Endodermal cell (in vitro differentiated cells): ENCODE measurements around the gene BBS9. TPM values are rescaled to one million over a fixed set of nuclear protein-coding genes. Genes with fewer than 3 reads are reported as not detected.

ENCODE experiments used
- DNase-seq: peaks from one replicate; pipeline ENCODE4 v3.0.0-alpha.2; 2017
- H3K27ac ChIP-seq: 2 replicates; pipeline ENCODE4 v1.5.1; 2013; ENCODE audit warnings: mild to moderate bottlenecking, low read depth, low read length, moderate library complexity
- H3K27me3 ChIP-seq: 2 replicates; pipeline ENCODE4 v1.6.1; 2013; ENCODE audit warnings: mild to moderate bottlenecking, low read length, moderate library complexity; ENCODE audit not compliant: insufficient read depth, control insufficient read depth, poor library complexity, severe bottlenecking
- H3K36me3 ChIP-seq: 2 replicates; pipeline ENCODE4 v1.7.0; 2013; ENCODE audit warnings: mild to moderate bottlenecking, low read length, moderate library complexity; ENCODE audit not compliant: control insufficient read depth, insufficient read depth
- H3K4me1 ChIP-seq: one replicate; pipeline ENCODE4 v1.7.0; 2013; ENCODE audit warnings: low read length; ENCODE audit not compliant: control insufficient read depth, insufficient read depth
- H3K4me3 ChIP-seq: 2 replicates; pipeline ENCODE4 v1.5.1; 2013; ENCODE audit warnings: mild to moderate bottlenecking, low read length, moderate library complexity
- H3K9ac ChIP-seq: 2 replicates; pipeline ENCODE4 v1.6.1; 2013; ENCODE audit warnings: mild to moderate bottlenecking, low read length, moderate library complexity; ENCODE audit not compliant: poor library complexity, severe bottlenecking; ENCODE audit errors: extremely low read depth
- H3K9me3 ChIP-seq: 2 replicates; pipeline ENCODE4 v1.6.1; 2013; ENCODE audit warnings: mild to moderate bottlenecking, low read length, moderate library complexity; ENCODE audit not compliant: control insufficient read depth
- H3K27ac Mint-ChIP-seq: 2 replicates; pipeline ENCODE4 v1.8.0; 2020; ENCODE audit warnings: mixed read lengths
- H3K27me3 Mint-ChIP-seq: 2 replicates; pipeline ENCODE4 v1.8.0; 2021; ENCODE audit warnings: mild to moderate bottlenecking, mixed read lengths; ENCODE audit not compliant: insufficient read depth
- H3K36me3 Mint-ChIP-seq: 2 replicates; pipeline ENCODE4 v1.8.0; 2020; ENCODE audit warnings: low read depth, mixed read lengths
- H3K4me1 Mint-ChIP-seq: 2 replicates; pipeline ENCODE4 v1.8.0; 2020; ENCODE audit warnings: mixed read lengths
- H3K4me3 Mint-ChIP-seq: 2 replicates; pipeline ENCODE4 v1.8.0; 2020; ENCODE audit warnings: mild to moderate bottlenecking, moderate library complexity, mixed read lengths
- H3K9me3 Mint-ChIP-seq: 2 replicates; pipeline ENCODE4 v1.8.0; 2020; ENCODE audit warnings: mild to moderate bottlenecking, mixed read lengths
- WGBS, 2 experiments: methylation state at CpG; one replicate each; pipeline versions ENCODE4 v1.1.5 to v1.1.7; 2013; ENCODE audit warnings: missing lambda C conversion rate in 2 of 2, mixed read lengths in 1 of 2; ENCODE audit not compliant: insufficient coverage in 1 of 2, insufficient read length in 1 of 2; 5-methylcytosine and 5-hydroxymethylcytosine counted together
- total RNA-seq, 2 donors: library from RNA; stranded (reverse); fragmentation: NEBNext Ultra II Directional in 1 of 2; extraction: Animal tissue kit (Norgen Biotek cat#: 25700) in 1 of 2; gene quantifications; 2 replicates in 1 of 2; 3 replicates in 1 of 2; pipeline ENCODE4 v1.2.1, GENCODE V29; 2021
- TF ChIP-seq, protein P1 (sequence below): fragments of 200-600 bp; sonication (generic); conservative IDR thresholded peaks from 2 replicates; pipeline ENCODE4 v1.5.0; 2021; ENCODE audit warnings: antibody characterized with exemption, mild to moderate bottlenecking

The BBS9 gene
- total RNA-seq, 2 donors from 2014 or later, result 20.7 to 21.6 TPM

DNA sequence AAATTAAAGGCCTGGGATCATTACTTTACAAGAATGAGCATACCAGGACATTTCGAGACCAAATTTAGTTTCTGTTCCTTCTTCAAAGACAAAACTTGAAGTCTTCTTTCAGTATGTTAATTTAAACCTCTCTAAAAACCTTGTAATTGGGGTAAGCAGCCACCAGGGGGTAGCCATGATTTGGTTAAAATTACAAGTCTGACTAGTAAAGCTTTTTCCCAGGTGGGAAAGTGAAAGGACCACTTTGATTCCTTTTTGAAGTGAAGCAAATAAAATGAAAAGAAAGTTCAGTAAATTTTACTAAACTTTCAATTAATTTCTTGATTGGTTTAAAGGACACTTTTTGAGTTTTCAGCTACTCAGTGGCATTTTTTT, 294.3 kb downstream of the BBS9 start:
- Mint-ChIP-seq H3K27me3 (no peaks in the 10 kb centered on the region), H3K9me3 (no peaks in the 10 kb centered on the region), H3K4me1 (peaks cover 27% of the 10 kb centered on the region), H3K36me3 (no peaks in the 10 kb centered on the region), H3K4me3 (no peak overlapping the region), H3K27ac (no peak overlapping the region)
- no peaks in the 10 kb centered on the region for H3K27me3 ChIP-seq
- no peak overlapping the region for H3K9ac ChIP-seq
- H3K9me3 ChIP-seq, result no peaks in the 10 kb centered on the region
- TF ChIP-seq, protein P1, sequence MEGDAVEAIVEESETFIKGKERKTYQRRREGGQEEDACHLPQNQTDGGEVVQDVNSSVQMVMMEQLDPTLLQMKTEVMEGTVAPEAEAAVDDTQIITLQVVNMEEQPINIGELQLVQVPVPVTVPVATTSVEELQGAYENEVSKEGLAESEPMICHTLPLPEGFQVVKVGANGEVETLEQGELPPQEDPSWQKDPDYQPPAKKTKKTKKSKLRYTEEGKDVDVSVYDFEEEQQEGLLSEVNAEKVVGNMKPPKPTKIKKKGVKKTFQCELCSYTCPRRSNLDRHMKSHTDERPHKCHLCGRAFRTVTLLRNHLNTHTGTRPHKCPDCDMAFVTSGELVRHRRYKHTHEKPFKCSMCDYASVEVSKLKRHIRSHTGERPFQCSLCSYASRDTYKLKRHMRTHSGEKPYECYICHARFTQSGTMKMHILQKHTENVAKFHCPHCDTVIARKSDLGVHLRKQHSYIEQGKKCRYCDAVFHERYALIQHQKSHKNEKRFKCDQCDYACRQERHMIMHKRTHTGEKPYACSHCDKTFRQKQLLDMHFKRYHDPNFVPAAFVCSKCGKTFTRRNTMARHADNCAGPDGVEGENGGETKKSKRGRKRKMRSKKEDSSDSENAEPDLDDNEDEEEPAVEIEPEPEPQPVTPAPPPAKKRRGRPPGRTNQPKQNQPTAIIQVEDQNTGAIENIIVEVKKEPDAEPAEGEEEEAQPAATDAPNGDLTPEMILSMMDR, result peak; percentile 85
- 63 to 89% methylated on average over 1 of the region's 1 CpG for whole genome bisulfite sequencing, 2 experiments
- DNase-seq, result peak; percentile 81
- H3K36me3 ChIP-seq, result no peaks in the 10 kb centered on the region
- H3K4me1 ChIP-seq, result peaks cover 2% of the 10 kb centered on the region
- H3K4me3 ChIP-seq, result no peak overlapping the region
- no peak overlapping the region for H3K27ac ChIP-seq

- Mint-ChIP-seq H3K27me3 (no peaks in the 10 kb centered on the region), H3K27ac (peak overlapping the region; percentile 32), H3K9me3 (no peaks in the 10 kb centered on the region), H3K4me3 (no peak overlapping the region), H3K36me3 (no peaks in the 10 kb centered on the region), H3K4me1 (peaks cover 27% of the 10 kb centered on the region)
- peaks cover 2% of the 10 kb centered on the region for H3K4me1 ChIP-seq
- WGBS, 2 experiments, result 84 to 92% methylated on average over 5 of the region's 5 CpGs
- DNase-seq, result no peak
- no peaks in the 10 kb centered on the region for H3K9me3 ChIP-seq
- TF ChIP-seq, protein P1, result peak; percentile 25
- no peaks in the 10 kb centered on the region for H3K36me3 ChIP-seq
- H3K9ac ChIP-seq, result no peak overlapping the region
- no peak overlapping the region for H3K27ac ChIP-seq
- H3K27me3 ChIP-seq, result no peaks in the 10 kb centered on the region
- no peak overlapping the region for H3K4me3 ChIP-seq
Measured at GRCh38 chr7:33425395-33425794, 296.0 kb downstream of the BBS9 start.

GRCh38 chr7:33425929-33426678, 296.7 kb downstream of the BBS9 start:
- H3K27ac ChIP-seq, result no peak overlapping the region
- TF ChIP-seq, protein P1, result no peak

More at GRCh38 chr7:33425929-33426678, 296.7 kb downstream of the BBS9 start:
- H3K27me3 Mint-ChIP-seq, result no peaks in the 10 kb centered on the region
- Histone ChIP-seq H3K4me3 (no peak overlapping the region), H3K36me3 (no peaks in the 10 kb centered on the region), H3K4me1 (peaks cover 2% of the 10 kb centered on the region), H3K9me3 (no peaks in the 10 kb centered on the region), H3K27me3 (no peaks in the 10 kb centered on the region), H3K9ac (no peak overlapping the region)
- H3K36me3 Mint-ChIP-seq, result no peaks in the 10 kb centered on the region
- no peaks in the 10 kb centered on the region for H3K9me3 Mint-ChIP-seq
- WGBS, 2 experiments, result 95 to 100% methylated on average over 1 to 5 of the region's 5 CpGs
- H3K27ac Mint-ChIP-seq, result peak overlapping the region; percentile 32
- peaks cover 27% of the 10 kb centered on the region for H3K4me1 Mint-ChIP-seq
- no peak overlapping the region for H3K4me3 Mint-ChIP-seq
- no peak for DNase-seq
